Activated CD4-positive, CD25-positive, alpha-beta regulatory T cell (primary cell): Measurements from ENCODE around the gene SOCS7.

ENCODE experiments used
- DNase-seq, 4 experiments: peaks; one replicate each; lab custom pipeline; 2025; lab: John Stamatoyannopoulos, UW

Gene SOCS7

DNA sequence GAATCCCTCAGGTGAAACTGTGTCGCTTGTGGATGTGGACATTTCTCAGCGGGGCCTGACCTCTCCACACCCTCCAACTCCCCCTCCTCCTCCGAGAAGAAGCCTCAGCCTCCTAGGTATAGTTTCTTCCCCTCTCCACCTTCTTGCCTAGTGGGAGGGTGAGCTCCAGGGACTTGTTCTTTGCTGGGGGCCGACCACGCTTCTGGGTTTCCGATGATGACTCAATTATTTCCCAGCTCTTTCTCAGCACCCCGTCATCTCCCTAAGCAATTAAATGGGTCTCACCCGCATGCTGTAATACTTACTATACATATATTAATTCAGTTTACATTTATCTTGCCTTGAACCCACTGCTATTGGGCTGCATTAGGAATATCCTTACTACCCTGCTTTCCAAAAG, 13.1 kb downstream of the SOCS7 start:
- DNase-seq, result no peak

GRCh38 chr17:38369124-38369886, 17.7 kb downstream of the SOCS7 start:
- DNase-seq, result no peak

GRCh38 chr17:38379448-38379847, 27.8 kb downstream of the SOCS7 start:
- DNase-seq, result no peak

DNA sequence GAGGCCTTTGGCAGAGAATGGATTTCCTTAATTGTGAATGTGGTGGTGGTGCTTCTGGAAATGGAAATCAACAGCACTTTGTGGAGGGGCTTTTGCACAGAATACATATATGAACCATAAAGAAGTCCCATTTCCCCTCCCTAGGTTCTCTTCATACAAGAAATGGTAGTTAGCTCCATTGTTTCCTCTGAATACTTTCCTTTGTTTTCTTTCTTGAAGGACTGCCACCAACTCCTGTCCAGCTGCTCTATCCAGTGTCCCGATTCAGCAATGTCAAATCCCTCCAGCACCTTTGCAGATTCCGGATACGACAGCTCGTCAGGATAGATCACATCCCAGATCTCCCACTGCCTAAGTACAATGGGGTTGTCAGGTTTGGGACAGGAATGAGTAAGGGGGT, 43.4 kb downstream of the SOCS7 start:
- DNase-seq, result no peak

- DNase-seq, result no peak
Measured at GRCh38 chr17:38397227-38397626, 45.6 kb downstream of the SOCS7 start.

DNA sequence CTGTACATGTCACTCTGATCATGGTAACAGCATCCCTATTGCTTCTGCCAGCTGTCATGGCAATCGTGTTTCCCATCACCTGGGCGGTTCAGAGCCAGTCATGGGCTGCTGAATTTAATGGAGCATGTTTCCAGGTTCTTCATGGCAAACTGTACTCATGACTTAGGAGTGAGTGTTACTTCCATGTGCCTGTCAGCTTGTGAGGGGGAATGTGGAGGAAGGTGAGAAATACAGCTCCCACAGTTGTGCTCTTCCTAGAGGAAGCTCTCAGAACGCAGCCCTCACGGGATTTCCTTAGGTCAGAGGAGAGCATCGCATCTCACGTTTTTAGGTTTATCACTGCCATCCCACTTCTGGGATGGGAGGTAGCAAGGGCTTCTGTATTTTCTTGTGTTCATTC, 48.6 kb downstream of the SOCS7 start:
- DNase-seq, result no peak

GRCh38 chr17:38401459-38401858, 49.8 kb downstream of the SOCS7 start:
- DNase-seq, result no peak

GRCh38 chr17:38402897-38403296, 51.3 kb downstream of the SOCS7 start:
- no peak for DNase-seq

GRCh38 chr17:38403491-38403890, 51.8 kb downstream of the SOCS7 start:
- DNase-seq, result no peak

DNA sequence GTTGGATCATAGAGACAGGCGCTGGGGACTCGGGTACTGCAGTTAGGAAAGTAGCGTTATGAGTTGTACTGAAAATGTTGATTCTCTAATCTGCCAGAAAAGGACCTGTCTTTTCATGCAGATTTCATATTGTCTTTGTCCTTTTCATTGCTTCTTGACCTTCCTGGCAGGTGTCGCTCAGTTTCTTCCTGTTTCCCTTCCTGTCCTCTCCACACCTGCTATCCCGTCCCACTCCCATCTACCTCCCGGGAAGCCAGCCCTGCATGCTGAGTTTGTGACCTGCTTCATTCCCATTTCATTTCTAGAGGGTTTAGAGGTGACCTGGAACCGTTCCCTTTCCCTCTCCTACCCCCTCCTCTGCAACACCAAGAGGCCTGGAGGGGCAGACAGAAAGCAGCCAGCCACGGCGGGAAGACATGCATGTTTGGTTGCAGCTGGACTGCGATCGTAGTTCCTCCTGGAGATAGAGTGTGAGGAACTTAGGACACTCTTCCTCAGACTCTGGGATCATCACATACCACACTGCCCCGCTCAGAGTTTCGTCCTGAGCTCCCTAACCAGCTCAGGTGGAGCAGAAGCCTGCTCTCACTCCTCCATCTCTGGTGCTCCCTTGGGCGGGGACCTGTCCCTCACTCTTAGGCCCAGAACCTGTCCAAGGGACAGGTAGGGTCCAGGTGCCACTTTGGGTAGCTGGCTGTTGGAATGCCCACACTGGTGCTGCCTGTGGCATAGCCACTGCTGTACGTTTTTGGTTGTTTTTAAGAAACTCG, 52.7 kb downstream of the SOCS7 start:
- DNase-seq, result no peak

DNA sequence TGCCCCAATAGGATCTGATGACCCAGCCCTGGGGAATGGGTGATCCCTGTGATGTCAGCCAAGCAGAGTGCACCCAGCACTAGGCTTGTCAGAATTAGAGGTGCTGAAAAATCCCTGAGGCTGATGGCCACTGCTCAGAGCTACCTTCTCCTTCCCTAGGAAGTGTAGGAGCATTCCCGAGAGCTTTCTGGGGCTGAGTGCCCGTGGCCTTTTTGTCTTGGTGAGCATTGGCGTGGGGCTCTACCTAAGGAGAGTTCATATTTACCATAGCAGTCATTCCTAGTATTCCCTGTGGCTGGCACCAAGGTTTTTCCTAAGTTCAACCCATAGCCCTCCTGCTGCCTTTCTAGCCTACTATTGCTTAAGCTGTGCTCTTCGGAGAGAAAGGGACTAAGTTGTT, 54.0 kb downstream of the SOCS7 start:
- DNase-seq, result no peak

DNA sequence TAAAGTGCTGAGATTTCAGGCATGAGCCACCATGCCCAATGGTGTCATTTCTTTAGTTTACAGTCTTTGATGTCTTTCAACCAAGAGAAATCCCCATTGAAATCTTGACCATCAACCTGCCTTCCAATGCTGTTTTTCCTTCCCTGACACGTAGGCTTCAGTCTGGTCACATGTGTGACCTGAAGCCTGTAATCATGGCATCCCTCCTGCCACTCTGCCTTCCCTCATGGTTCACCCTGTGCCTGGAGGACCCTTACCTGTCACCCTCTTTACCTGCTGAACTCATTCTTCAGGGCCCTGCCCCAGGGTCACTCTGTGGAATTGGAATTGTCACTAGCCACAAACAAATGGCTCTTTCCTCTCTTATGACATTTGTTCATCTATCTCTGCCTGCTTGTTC, 58.6 kb downstream of the SOCS7 start:
- DNase-seq, result no peak

GRCh38 chr17:38415250-38416194, 63.9 kb downstream of the SOCS7 start:
- no peak for DNase-seq

- DNase-seq, result no peak
Measured at GRCh38 chr17:38416840-38417209, 65.2 kb downstream of the SOCS7 start.

GRCh38 chr17:38417210-38417951, 65.7 kb downstream of the SOCS7 start:
- DNase-seq, result no peak

- DNase-seq, result no peak
Measured at GRCh38 chr17:38418062-38418692, 66.5 kb downstream of the SOCS7 start.

GRCh38 chr17:38418693-38419507, 67.3 kb downstream of the SOCS7 start:
- no peak for DNase-seq

GRCh38 chr17:38419508-38419981, 67.9 kb downstream of the SOCS7 start:
- DNase-seq, result no peak

DNA sequence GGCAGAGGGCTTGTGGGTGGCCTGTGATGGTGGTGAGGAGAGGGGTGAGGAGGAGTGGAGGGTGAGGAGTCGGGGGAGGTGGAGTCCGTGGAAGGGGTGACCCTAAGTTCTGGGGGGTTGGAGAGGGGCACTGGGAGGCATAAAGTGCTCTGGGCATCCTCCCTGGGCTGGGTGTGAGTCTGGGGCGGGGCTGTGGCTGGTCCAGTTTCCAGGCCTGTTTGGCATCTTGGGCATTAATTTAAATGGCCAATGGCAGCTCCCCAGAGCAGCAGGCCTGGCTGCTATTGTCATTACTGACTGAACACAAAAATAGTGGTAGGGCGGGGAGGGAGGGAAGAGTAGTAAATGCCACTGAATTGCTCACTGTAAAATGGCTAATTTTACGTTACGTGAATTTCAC, 68.9 kb downstream of the SOCS7 start:
- DNase-seq, result no peak

DNA sequence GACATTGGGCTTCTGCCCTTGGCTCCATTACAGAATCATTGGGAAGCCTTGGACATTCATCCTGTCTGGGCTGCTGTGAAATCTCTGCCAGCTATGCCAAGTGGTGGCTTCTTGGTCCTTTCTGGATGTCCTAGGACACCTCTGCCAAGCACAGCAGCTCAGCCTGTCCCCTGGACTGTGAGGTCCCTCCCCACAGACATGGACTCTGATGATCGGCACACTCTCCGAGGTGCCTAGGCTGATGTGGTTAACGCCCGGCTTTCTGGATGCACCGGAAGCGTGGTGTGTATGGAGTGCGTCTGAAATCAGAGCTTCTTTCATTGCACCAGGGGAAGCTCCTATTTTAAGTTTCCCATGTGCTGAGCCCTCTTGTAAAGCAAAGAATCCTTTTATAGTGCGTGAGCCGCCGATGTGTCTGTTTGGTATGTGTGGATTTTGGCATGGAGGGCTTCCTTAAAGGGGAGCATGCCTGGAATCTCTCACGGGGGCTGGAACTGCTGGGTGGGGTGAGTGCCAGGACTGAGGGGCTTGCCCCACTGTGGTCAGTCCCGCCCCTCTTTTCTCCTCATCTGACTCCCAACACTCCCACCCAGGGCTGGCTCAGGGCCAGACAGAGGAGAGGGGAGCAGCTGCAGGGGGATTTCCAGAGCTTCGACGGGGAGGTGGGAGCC, 69.7 kb downstream of the SOCS7 start:
- DNase-seq, result no peak
